ENCODE results near the gene MARK2. TPM values are rescaled to one million over a fixed set of nuclear protein-coding genes. Genes with fewer than 3 reads are reported as not detected.

MARK2 gene
- total RNA-seq, 1 donor from 2014 or later: 16.9 TPM

DNA sequence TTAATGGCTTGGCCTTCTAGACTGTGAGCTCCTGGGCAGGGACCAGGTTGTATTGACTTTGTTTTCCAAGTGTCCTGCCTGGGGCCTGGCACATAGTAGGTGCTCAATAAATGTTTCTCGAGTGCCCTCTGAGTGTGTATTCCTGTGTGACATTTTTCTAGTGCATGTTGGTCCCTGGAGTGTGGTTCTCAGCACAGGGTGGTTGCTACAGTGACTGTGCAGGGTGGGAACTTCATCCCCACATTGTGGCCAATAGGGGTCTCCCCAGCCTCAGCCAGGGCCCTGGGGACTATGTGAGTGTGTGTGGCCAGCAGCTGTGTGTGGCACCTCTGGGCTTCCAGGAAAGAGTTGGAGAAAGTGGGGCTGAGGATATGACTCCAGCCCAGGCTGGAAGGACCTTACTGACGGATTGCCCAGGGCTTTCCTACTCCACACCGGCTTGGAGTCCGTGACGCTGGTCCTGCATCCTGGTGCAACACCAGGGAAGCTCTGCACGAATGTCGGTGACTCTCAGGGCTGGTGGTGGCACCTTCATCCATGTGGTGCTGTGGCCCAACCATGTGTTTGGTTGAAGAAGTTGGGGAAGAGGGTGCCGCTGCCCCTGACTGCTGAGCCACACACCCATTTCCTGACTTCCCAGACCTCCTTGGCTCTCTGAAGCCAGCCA is 9.0 kb upstream of the MARK2 start:
- DNase-seq: no peak

DNA sequence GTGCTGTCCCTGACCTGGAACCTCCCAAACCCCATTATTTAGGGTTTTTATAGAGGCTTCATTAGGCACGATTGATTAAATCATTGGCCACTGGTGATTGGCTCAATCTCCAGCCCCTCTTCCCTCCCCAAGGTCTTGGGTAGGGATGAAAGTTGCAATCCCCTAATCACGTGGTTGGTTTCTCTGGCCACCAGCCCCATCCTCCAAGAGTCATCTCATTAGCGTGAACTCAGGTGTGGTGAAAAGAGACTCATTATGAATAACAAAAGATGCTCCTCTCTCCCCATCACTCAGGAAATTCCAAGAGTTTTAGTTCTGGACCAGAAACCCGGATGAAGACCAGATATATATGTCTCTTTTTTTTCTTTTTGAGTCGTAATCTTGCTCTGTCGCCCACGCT is 7.6 kb upstream of the MARK2 start:
- no peak for DNase-seq

GRCh38 chr11:63832336-63832735 is 6.6 kb upstream of the MARK2 start:
- no peak for DNase-seq

DNA sequence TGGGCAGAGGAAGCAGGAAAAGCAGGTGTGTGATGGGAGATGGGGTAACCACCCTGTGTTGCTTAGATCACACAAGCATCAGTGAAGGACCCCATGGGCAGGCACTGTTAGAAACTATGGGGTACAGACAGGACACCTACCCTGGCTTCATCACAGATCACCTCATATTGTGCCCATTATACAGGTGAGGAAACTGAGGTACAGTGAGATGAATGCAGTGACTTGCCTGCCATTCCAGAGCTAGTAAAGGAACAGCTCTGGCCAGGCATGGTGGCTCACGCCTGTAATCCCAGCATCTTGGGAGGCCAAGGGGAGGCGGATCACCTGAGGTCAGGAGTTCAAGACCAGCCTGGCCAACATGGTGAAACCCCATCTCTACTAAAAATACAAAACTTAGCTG is 5.9 kb upstream of the MARK2 start:
- DNase-seq: no peak

GRCh38 chr11:63834535-63835157 is 4.3 kb upstream of the MARK2 start:
- DNase-seq: no peak

DNA sequence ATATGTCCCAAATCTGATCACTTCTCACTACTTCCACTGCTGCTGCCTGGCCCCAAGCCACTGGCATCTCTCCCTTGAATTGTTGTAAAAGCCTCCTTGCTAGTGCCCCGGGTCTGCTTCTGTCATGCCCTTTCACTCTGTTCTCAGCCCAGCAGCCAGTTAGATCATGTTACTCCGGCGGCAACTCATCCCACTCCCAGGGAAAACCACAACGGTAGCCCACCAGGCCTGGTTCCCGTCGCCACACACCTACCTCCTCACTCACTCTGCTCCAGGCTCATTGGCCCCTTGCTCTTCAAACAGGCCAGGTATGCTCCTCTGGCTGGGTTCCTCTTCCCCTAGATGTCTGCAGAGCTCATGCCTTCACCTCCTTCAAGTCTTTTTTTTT is 3.8 kb upstream of the MARK2 start:
- no peak for DNase-seq

DNA sequence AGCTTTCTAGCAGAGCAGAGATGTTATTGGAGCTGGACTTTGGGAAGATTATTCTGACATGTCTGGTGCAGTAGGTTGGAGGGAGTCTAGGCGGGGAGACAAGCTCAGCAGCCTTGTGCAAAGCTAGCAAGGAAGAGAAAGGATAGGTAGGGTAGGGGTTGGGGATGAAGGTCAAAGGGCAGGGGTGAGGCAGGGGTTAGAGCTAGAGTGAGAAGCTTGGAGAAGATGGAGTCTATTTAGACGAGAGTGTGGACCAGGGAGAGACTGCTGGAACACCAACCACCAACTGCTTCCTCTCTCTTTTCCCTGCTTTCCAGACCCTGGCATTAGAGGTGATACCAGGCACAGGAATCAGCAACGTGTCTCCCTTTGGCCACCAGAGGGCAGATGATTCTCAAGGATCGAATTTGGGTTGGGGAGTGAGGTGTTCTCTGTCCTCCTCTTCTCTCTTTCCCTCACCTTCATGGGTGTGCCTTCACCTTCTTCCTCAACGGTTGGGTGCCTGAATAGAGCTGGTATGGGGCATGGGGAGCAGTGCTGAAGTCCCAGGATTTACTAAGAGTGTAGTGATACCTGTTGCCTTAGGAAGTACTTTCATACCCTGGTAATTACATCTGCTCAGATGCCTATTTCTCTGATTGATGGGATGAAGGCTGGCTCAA is 1.8 kb upstream of the MARK2 start:
- peak; percentile 54 for DNase-seq

DNA sequence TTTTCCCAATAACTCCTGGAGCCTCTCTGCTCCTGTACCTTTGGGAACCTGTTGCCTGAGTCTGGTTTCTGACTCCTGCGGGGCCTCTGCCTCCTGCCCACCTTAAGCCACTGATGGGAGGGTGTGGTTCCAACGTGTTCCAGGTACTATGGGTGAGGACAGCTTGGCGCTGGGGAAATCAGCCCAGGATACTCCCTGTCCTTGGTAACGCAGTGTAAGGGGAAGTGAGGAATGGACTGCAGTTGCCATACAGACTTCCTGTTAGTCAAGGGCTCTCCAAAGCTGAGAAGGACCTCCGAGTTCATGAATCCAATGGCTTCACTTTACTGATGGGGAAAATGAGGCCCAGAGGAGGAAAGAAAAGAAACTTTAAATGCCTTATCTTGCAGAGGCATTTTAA is 1.2 kb upstream of the MARK2 start:
- DNase-seq: no peak

DNA sequence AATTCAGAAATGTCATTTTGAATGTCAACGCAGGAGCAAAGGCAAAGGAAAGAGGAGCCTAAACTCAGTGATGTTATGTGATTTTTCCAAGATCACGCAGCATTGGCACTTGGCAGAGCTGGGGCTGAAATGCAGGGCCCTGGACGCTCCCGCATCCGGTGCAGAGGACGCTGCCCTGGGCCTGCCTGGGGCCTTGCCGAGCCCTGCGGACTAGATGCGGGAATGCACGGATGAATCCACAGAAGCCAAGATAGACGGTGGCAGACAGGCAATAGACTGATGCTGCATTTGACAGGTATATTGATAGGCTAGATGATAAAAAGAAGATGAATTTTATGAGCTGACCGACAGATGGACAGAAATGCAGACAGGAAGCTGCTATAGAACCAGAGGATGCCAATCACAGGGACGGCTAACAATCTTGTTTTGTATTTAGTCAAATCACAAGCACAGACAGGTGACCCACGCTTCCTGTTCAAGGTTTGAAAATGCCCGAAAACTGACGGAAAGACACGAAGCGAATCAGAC is 696 bp upstream of the MARK2 start:
- no peak for DNase-seq

GRCh38 chr11:63839508-63840355 is 822 bp downstream of the MARK2 start:
- no peak for DNase-seq

DNA sequence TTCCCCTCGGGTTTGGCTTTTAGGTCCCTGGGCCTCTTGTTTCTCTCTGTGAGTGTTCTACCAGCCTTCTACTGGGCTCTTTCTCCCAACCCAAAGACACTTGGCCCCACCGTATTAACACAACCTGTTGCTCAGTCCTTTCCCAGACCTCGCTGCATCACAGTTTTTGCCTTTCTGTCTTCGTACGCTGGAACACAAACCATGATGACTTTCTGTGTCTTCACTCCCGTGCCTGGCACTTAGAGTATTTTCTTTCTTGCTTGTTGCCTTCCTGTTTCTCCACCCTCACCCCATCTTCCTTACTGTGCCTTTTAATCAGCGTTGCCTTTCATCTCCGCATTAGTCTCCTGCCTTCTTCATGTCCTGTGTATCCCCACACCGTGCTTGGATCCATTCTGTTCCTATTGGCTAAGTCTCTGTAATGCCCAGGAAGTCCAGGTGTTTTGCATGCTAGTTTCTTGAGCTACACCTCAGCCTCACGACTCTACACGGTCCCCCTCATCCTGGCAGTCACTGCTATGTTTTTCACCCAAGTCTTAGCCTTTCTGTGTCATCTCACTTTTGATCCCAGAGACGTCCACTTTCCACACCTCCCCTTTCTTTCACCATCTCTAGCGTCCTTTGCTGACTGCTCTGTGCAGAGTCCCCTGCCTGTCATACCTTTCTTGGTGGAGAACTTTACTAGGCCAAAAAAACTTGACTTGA is 1.6 kb downstream of the MARK2 start:
- DNase-seq: no peak

- DNase-seq: peak; percentile 52
These were observed 2.6 kb downstream of the MARK2 start for GRCh38 chr11:63841554-63841953.

DNA sequence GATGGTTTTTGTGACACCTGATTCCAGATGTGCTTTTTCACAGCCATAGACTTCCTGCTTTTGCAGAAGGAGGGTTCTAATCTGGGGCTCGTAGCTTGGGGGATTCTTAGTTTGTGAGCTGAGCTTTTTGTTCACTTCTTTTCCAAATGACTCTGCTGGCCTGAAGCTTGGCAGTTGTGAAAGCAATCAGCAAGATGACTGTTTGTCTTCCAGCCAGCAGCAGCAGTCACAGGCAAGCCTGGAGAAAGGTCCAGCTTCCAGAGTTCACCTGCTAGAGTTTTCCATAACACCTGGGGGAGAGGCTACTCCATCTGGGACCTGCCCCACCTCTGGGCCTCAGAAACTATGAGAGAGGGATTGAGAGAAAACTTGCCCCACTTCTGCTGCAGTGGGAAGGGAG is 4.1 kb downstream of the MARK2 start:
- no peak for DNase-seq

- no peak for DNase-seq
These were observed 5.9 kb downstream of the MARK2 start for GRCh38 chr11:63844836-63845235.

DNA sequence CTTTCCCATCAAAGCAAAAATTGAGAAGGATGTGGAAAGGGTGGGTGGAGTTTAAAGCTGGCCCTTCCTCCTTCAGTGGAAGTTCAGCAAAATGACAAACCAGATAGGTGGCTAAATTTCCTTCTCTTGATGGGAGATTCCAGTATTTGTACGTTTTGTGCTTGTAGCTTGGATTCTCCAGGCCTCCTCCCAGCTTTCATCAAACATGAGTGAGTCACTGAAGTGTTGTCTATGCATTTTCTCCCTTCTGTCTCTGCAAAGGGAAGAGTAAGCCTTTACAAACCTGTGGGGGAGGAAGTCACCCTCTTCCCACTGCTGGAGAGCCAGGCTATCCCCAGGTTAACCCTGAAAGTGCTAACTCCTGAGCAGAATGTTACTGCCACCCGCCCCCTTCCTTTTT is 6.4 kb downstream of the MARK2 start:
- DNase-seq: no peak

GRCh38 chr11:63845911-63846310 is 7.0 kb downstream of the MARK2 start:
- DNase-seq: no peak

- no peak for DNase-seq
These were observed 8.0 kb downstream of the MARK2 start for GRCh38 chr11:63846897-63847296.

DNA sequence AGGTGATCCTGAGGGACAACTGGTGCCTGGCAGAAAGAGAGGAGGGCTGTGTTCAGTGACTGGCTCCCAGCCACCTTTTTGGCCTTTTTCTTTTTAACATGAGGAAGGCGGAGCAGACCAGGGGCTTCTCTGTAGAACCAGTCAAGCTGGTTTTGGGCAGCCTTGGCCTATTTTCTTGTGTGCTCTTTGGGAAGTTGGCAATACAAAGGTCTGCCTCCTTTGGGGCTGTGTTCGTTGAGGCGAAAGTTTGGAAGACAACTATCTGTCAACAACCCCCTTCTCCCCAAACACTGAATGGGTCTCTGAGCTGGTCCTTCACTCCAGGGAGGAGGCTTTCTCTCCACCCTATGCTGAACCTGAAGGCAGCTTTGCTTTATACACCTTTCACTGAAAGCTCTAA is 8.5 kb downstream of the MARK2 start:
- no peak for DNase-seq

- DNase-seq: no peak
These were observed 10.8 kb downstream of the MARK2 start for GRCh38 chr11:63849691-63850090.

GRCh38 chr11:63850920-63851319 is 12.0 kb downstream of the MARK2 start:
- DNase-seq: no peak

DNA sequence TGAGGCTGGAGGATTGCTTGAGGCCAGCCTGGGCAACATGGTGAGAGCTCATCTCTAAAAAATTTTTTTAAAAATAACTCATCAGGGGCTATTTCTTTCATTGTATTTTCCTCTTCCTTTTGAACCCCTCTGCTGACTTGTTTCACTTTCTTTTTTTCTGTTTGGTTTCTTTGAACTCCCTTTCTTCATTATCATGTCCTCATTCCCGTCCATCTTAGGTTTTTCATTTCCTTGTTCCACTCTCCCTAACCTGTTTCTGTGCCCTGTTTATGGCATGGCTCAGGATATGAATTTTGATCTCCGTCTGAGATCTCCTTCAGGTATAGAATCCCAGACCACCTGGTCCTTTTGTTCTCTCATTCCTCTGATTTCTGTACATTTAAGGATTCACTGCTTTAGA is 12.5 kb downstream of the MARK2 start:
- no peak for DNase-seq

GRCh38 chr11:63853476-63853875 is 14.6 kb downstream of the MARK2 start:
- no peak for DNase-seq
